NT2/D1 (cell line): ENCODE measurements around the gene ARL8B.
"Not testable (repeated sequence)": the region's sequence is repeated elsewhere in the genome, so short reads cannot be mapped to it uniquely, and the experiment has no call there.

Source experiments
- DNase-seq: peaks from one replicate; pipeline ENCODE4 v3.0.0-alpha.2; 2011; ENCODE audit warnings: low read depth, low spot score
- H3K27me3 ChIP-seq: 2 replicates; pipeline ENCODE4 v1.6.0; 2011; ENCODE audit warnings: mild to moderate bottlenecking; ENCODE audit not compliant: insufficient read length, insufficient read depth
- H3K36me3 ChIP-seq: 2 replicates; pipeline ENCODE4 v1.6.1; 2011; ENCODE audit warnings: mild to moderate bottlenecking, low read length, mixed read lengths; ENCODE audit not compliant: insufficient read depth, insufficient read length
- H3K4me1 ChIP-seq: 2 replicates; pipeline ENCODE4 v1.5.1; 2011; ENCODE audit not compliant: insufficient read depth, insufficient read length
- H3K4me3 ChIP-seq: 2 replicates; pipeline ENCODE4 v1.5.1; 2011; ENCODE audit warnings: low read depth; ENCODE audit not compliant: insufficient read length
- H3K9ac ChIP-seq: 2 replicates; pipeline ENCODE4 v1.6.0; 2011; ENCODE audit warnings: low read depth; ENCODE audit not compliant: insufficient read length
- H3K9me3 ChIP-seq: 2 replicates; pipeline ENCODE4 v1.5.1; 2011; ENCODE audit warnings: mild to moderate bottlenecking, low read length; ENCODE audit not compliant: insufficient read depth
- SUZ12 ChIP-seq: IDR thresholded peaks from 2 replicates; pipeline ENCODE4 v1.6.1; 2011; ENCODE audit not compliant: insufficient read length, insufficient read depth; ENCODE audit errors: extremely low read depth
- YY1 ChIP-seq: IDR thresholded peaks from 2 replicates; pipeline ENCODE4 v1.6.1; 2011; ENCODE audit not compliant: insufficient read length, insufficient read depth
- ZNF274 ChIP-seq: IDR thresholded peaks from 2 replicates; pipeline ENCODE4 v1.6.1; 2011; ENCODE audit warnings: mild to moderate bottlenecking, low read depth, low read length

The ARL8B gene

GRCh38 chr3:5122030-5122740, at the start of gene ARL8B:
Gene ARL8B, plus strand, starts transcription at chr3:5122292. Its CDS starts 174 bp downstream, at chr3:5122466.
- Histone ChIP-seq H3K27me3 (no peaks in the 10 kb centered on the region), H3K9ac (peak within 1 kb of the TSS; percentile 99), H3K4me3 (peak within 1 kb of the TSS; percentile 99), H3K4me1 (peaks cover 2% of the 10 kb centered on the region), H3K9me3 (no peaks in the 10 kb centered on the region), H3K36me3 (peaks cover 11% of the 10 kb centered on the region)
- no peak for TF ChIP-seq ZNF274
- TF ChIP-seq SUZ12, result no peak
- TF ChIP-seq YY1, result no peak
- DNase-seq, result peak; percentile 79

DNA sequence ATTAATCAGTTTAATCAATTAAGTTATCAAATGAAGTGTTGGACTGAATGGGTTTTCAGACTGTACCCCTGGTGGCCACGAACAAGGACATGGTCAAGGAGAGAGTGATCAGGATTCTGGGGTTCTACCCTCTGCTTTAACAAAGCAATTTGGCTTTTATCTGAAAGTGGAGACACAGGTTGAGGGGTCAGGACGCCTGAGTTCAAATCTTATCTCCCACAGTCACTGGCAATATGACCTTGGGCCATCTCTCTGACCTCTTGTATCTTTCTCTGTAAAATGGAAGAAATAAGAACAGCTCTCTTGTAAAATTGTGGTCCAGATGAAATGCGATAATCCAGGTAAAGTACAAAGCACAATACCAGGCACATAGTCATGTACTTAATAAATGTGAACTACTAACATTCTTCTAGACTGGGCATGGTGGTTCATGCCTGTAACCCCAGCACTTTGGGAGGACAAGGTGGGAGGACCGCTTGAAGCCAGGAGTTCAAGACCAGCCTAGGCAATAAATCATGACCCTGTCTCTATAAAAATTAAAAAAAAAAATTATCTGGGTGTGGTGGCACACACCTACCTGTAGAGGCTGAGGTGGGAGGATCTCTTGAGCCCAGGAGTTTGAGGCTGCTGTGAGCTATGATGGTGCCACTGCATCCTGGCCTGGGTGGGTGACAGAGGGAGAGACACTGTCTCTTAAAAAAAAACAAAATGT, 48.6 kb upstream of the ARL8B start:
- no peak for DNase-seq
- TF ChIP-seq SUZ12 (no peak), YY1 (no peak), ZNF274 (no peak)
- Histone ChIP-seq H3K4me3 (no peak overlapping the region), H3K27me3 (no peaks in the 10 kb centered on the region), H3K36me3 (no peaks in the 10 kb centered on the region), H3K9me3 (no peaks in the 10 kb centered on the region), H3K4me1 (no peaks in the 10 kb centered on the region), H3K9ac (no peak overlapping the region)

GRCh38 chr3:5078151-5078550, 43.9 kb upstream of the ARL8B start:
- Histone ChIP-seq H3K36me3 (no peaks in the 10 kb centered on the region), H3K4me3 (no peak overlapping the region), H3K4me1 (peaks cover 3% of the 10 kb centered on the region), H3K9me3 (no peaks in the 10 kb centered on the region), H3K27me3 (peaks cover 2% of the 10 kb centered on the region), H3K9ac (no peak overlapping the region)
- no peak for DNase-seq
- TF ChIP-seq YY1 (no peak), SUZ12 (no peak), ZNF274 (no peak)

- Histone ChIP-seq H3K4me1 (peaks cover 3% of the 10 kb centered on the region), H3K9ac (no peak overlapping the region), H3K9me3 (no peaks in the 10 kb centered on the region), H3K36me3 (no peaks in the 10 kb centered on the region), H3K4me3 (no peak overlapping the region), H3K27me3 (peaks cover 2% of the 10 kb centered on the region)
- no peak for DNase-seq
- TF ChIP-seq YY1 (no peak), ZNF274 (no peak), SUZ12 (no peak)
Measured at GRCh38 chr3:5079761-5080160, 42.3 kb upstream of the ARL8B start.

- Histone ChIP-seq H3K4me1 (peaks cover 3% of the 10 kb centered on the region), H3K9me3 (no peaks in the 10 kb centered on the region), H3K27me3 (peaks cover 2% of the 10 kb centered on the region), H3K36me3 (no peaks in the 10 kb centered on the region), H3K4me3 (no peak overlapping the region), H3K9ac (no peak overlapping the region)
- no peak for DNase-seq
- TF ChIP-seq YY1 (no peak), ZNF274 (no peak), SUZ12 (no peak)
Measured at GRCh38 chr3:5080779-5081550, 41.1 kb upstream of the ARL8B start.

GRCh38 chr3:5081973-5082788, 39.9 kb upstream of the ARL8B start:
- H3K9me3 ChIP-seq, H3K27me3 ChIP-seq, H3K4me3 ChIP-seq, H3K4me1 ChIP-seq, H3K36me3 ChIP-seq, DNase-seq: not testable (repeated sequence)
- H3K9ac ChIP-seq, result peak overlapping the region; percentile 42
